GM13977 (cell line): ENCODE results near the gene ADAM8.

Experiments used
- DNase-seq: peaks from one replicate; pipeline ENCODE4 v3.0.0; 2012; ENCODE audit warnings: low spot score
- CTCF ChIP-seq: IDR thresholded peaks from 2 replicates; pipeline ENCODE4 v1.5.1; 2012; ENCODE audit warnings: mild to moderate bottlenecking, control low read depth; ENCODE audit not compliant: insufficient read depth; ENCODE audit errors: extremely low read depth, missing control alignments
- in situ Hi-C: fragments of 300-500 bp; cut with MboI; formaldehyde crosslinking; loops from one replicate; pipeline ENCODE4 v1.12.0; 2022; ENCODE audit warnings: low sequenced_read_pairs, low pct_unique_long_range_greater_than_20kb, mixed read lengths, inconsistent platforms; ENCODE audit not compliant: unreplicated experiment

Gene ADAM8

GRCh38 chr10:133277993-133278576 is 1.4 kb upstream of the ADAM8 start:
- in situ Hi-C loops: no loop called here
- TF ChIP-seq CTCF: no peak
- no peak for DNase-seq

- DNase-seq: no peak
- in situ Hi-C loops: no loop called here
- no peak for TF ChIP-seq CTCF
Observed at GRCh38 chr10:133277277-133277992, 767 bp upstream of the ADAM8 start.

- DNase-seq: no peak
- no peak for TF ChIP-seq CTCF
- in situ Hi-C loops: no loop called here
Observed at GRCh38 chr10:133276100-133276434, 601 bp downstream of the ADAM8 start.

GRCh38 chr10:133275684-133276092 is 980 bp downstream of the ADAM8 start:
- DNase-seq: peak; percentile 81
- in situ Hi-C loops: no loop called here
- peak; percentile 50 for TF ChIP-seq CTCF

GRCh38 chr10:133274751-133275683 is 1.7 kb downstream of the ADAM8 start:
- in situ Hi-C loops: no loop called here
- peak; percentile 93 for DNase-seq
- TF ChIP-seq CTCF: no peak

GRCh38 chr10:133273534-133274143 is 3.0 kb downstream of the ADAM8 start:
- in situ Hi-C loops: no loop called here
- TF ChIP-seq CTCF: no peak
- no peak for DNase-seq
